Measurements from ENCODE around the gene SPRTN.

- TF ChIP-seq CTCF (IDR thresholded peaks at IDR 0.05) (no peak), EZH2 (IDR thresholded peaks at IDR 0.05; ENCODE audit: borderline replicate concordance, insufficient read depth, low read depth, low read length, poor library complexity, severe bottlenecking) (no peak)
Observed at GRCh38 chr1:231327617-231328016, 10.5 kb upstream of the SPRTN start.
